ENCODE results near the gene KRT38. TPM values are rescaled to one million over a fixed set of nuclear protein-coding genes. Genes with fewer than 3 reads are reported as not detected.
A peak's percentile ranks its signal among the peaks of the same experiment; 100 is the strongest.

KRT38 gene
- total and polyA plus RNA-seq, 2 of the 8 experiments (the other 6 are each of a cell fraction or from before 2014, with no cell fraction given), result not detected

DNA sequence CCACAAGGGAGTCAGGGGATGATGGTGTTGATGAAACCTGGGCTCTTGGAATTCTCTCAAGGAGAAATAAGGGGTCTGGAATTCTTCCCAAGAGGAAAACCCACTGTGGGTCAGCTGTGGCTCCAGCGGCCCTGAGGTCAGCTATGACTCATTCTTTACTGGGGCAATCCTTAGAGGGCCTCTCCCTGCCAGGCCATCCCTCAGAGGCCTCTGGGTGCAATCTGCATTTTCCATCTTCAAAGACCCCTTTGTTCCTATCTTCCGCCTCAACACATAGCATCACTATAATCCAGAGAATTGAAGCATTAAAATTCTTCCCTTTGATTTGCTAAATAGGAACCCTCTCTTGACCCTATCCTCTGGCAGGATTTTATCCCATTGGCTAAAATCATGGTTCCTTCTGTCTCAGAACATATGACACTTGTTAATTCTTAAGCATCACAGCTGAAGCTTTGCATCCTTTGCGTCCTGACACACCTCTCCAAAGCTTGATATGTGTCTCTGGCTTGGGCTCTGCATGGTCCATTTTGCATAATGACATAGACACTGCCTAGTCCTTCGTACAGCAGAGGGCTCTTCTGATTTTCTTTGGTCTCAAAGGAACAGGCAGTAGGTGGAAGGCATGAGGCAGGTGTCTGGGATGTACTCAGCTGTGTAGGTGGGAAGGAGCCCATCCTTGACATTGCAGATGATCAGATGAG, 12.0 kb downstream of the KRT38 start:
- H3K27ac ChIP-seq (ENCODE audit: low read depth, low read length), result no peak overlapping the region
- no peak overlapping the region for H3K4me3 ChIP-seq (ENCODE audit: extremely low read depth in 1 of 4, insufficient read depth in 2 of 4, low read depth in 3 of 4, low read length in 4 of 4)
- H3K56ac ChIP-seq (replicated peaks; ENCODE audit: insufficient read length, low read depth, low read length), result no peak overlapping the region
- no peaks in the 10 kb centered on the region for H3K9me3 ChIP-seq (ENCODE audit: insufficient read depth in 2 of 2, low read depth in 1 of 2, low read length in 1 of 2)
- peak; percentile 65; the same call in 1 of the 2 replicates for TF ChIP-seq JUND (IDR thresholded peaks at IDR 0.05; ENCODE audit: low read length)
- TF ChIP-seq TAF7 (optimal IDR thresholded peaks at IDR 0.05; ENCODE audit: borderline replicate concordance, low read depth, low read length), result no peak
- no peak overlapping the region for H2BK5ac ChIP-seq (ENCODE audit: low read depth, low read length)
- no peaks in the 10 kb centered on the region for H3K36me3 ChIP-seq (ENCODE audit: control insufficient read depth in 2 of 4, insufficient read depth in 4 of 4, low read length in 3 of 4)
- DNase-seq (ENCODE audit: low read depth in 1 of 2, low spot score in 2 of 2), result no peak
- H4K91ac ChIP-seq (replicated peaks; ENCODE audit: insufficient read length, low read length), result no peak overlapping the region
- H3K4ac ChIP-seq (replicated peaks; ENCODE audit: insufficient read length, low read depth, low read length), result no peak overlapping the region
- CTCF ChIA-PET (ENCODE audit: partially characterized antibody), result interaction anchor here (1.2 to 2.0 kb wide), 2 partner anchors 11 to 220 kb away, joined by 3 to 14 read pairs; no protein-coding TSS in a partner anchor
- H4K20me1 ChIP-seq (replicated peaks in 1 of 2; ENCODE audit: control insufficient read depth in 1 of 2, insufficient read depth in 2 of 2, low read length in 2 of 2), result no peaks in the 10 kb centered on the region
- H3K4me2 ChIP-seq (ENCODE audit: insufficient read depth in 1 of 2, low read depth in 2 of 2, low read length in 2 of 2), result no peak overlapping the region
- no peak overlapping the region for H2BK12ac ChIP-seq (ENCODE audit: low read depth, low read length)
- H3K79me1 ChIP-seq (ENCODE audit: low read depth, low read length), result no peaks in the 10 kb centered on the region
- H4K8ac ChIP-seq (ENCODE audit: extremely low read depth, insufficient read depth, low read length), result no peak overlapping the region
- no peak overlapping the region for H3K9ac ChIP-seq (replicated peaks in 1 of 4; ENCODE audit: extremely low read depth in 1 of 4, low read depth in 3 of 4, low read length in 3 of 4)
- H2AK5ac ChIP-seq (ENCODE audit: low read depth, low read length), result no peak overlapping the region
- no peak overlapping the region for H3K14ac ChIP-seq (ENCODE audit: insufficient read length)
- 76% methylated on average over 4 of the region's 4 CpGs; no CpG with 5 or more reads in 1 of the 2 experiments for WGBS, 2 experiments (ENCODE audit: extremely low coverage in 1 of 2, insufficient coverage in 1 of 2, insufficient read length in 1 of 2, insufficient replicate concordance in 2 of 2, low coverage in 1 of 2, low lambda C conversion rate in 2 of 2, missing lambda C conversion rate in 1 of 2)
- peaks cover 0 to 3% (median 0%) of the 10 kb centered on the region in 4 experiments; a peak in 1 of 7 replicates for H3K4me1 ChIP-seq (replicated peaks in 1 of 4; ENCODE audit: control insufficient read depth in 3 of 4, insufficient read depth in 4 of 4, low read length in 3 of 4)
- H2AFZ ChIP-seq (ENCODE audit: low read length), result no peak overlapping the region
- no peak overlapping the region for H4K5ac ChIP-seq (ENCODE audit: insufficient read length, low read depth, low read length)
- POLR2A ChIA-PET (ENCODE audit: partially characterized antibody), result no interaction called here
- H3K79me2 ChIP-seq (ENCODE audit: control insufficient read depth in 1 of 2, insufficient read depth in 2 of 2, low read length in 2 of 2), result no peaks in the 10 kb centered on the region
- no peak overlapping the region for H3K23ac ChIP-seq (ENCODE audit: insufficient read length)
- no peak for FAIRE-seq
- H3K23me2 ChIP-seq (ENCODE audit: low read depth, low read length), result no peaks in the 10 kb centered on the region
- no peak overlapping the region for H2BK15ac ChIP-seq (ENCODE audit: low read length)
- H3K18ac ChIP-seq (ENCODE audit: extremely low read depth, low read length), result no peak overlapping the region
- no peak overlapping the region for H2BK20ac ChIP-seq (ENCODE audit: low read length)
- H3K27me3 ChIP-seq (replicated peaks in 1 of 4; ENCODE audit: control insufficient read depth in 3 of 4, extremely low read depth in 1 of 4, insufficient read depth in 3 of 4, low read length in 3 of 4), result no peaks in the 10 kb centered on the region
- H2BK120ac ChIP-seq (replicated peaks; ENCODE audit: low read depth, low read length), result no peak overlapping the region

Data from H1 (cell line).